ENCODE measurements around the gene TNS3.
"Not testable (repeated sequence)": the region's sequence is repeated elsewhere in the genome, so short reads cannot be mapped to it uniquely, and the experiment has no call there.

GRCh38 chr7:47590215-47590614, 8.3 kb upstream of the TNS3 start:
- TF ChIP-seq NFE2 (IDR thresholded peaks at IDR 0.05; ENCODE audit: low read depth); FOXM1 (IDR thresholded peaks at IDR 0.05; ENCODE audit: low read depth); FOXM1 (CRISPR knock-in tag; IDR thresholded peaks at IDR 0.05; ENCODE audit: low read depth); CTCF (IDR thresholded peaks at IDR 0.05 in 2 of 3, conservative IDR thresholded peaks at IDR 0.05 in 1 of 3; ENCODE audit: insufficient read depth in 2 of 3, low read depth in 1 of 3, low read length in 3 of 3); MXI1 (IDR thresholded peaks at IDR 0.05; ENCODE audit: low read depth, low read length); REST (IDR thresholded peaks at IDR 0.05; ENCODE audit: borderline replicate concordance); REST (CRISPR knock-in tag; IDR thresholded peaks at IDR 0.05; ENCODE audit: low read depth); POLR2AphosphoS5 (IDR thresholded peaks at IDR 0.05; ENCODE audit: control insufficient read depth, insufficient read depth, low read depth, low read length); WHSC1 (IDR thresholded peaks at IDR 0.05; ENCODE audit: low read length): not testable (repeated sequence)
- TF ChIP-seq, protein P1, sequence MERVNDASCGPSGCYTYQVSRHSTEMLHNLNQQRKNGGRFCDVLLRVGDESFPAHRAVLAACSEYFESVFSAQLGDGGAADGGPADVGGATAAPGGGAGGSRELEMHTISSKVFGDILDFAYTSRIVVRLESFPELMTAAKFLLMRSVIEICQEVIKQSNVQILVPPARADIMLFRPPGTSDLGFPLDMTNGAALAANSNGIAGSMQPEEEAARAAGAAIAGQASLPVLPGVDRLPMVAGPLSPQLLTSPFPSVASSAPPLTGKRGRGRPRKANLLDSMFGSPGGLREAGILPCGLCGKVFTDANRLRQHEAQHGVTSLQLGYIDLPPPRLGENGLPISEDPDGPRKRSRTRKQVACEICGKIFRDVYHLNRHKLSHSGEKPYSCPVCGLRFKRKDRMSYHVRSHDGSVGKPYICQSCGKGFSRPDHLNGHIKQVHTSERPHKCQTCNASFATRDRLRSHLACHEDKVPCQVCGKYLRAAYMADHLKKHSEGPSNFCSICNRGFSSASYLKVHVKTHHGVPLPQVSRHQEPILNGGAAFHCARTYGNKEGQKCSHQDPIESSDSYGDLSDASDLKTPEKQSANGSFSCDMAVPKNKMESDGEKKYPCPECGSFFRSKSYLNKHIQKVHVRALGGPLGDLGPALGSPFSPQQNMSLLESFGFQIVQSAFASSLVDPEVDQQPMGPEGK (CRISPR knock-in tag; IDR thresholded peaks at IDR 0.05; ENCODE audit: borderline replicate concordance) = not testable (repeated sequence)
